HCT116 (cell line): Measurements from ENCODE around the gene ZNRF2.

Experiments
- CTCF ChIP-seq, 3 experiments: fragments of 200-600 bp in 1 of 3; sonication (generic) in 1 of 3; IDR thresholded peaks in 2 of 3; conservative IDR thresholded peaks in 1 of 3; 2 replicates each; pipeline ENCODE4 v1.5.1; 2012 to 2017; ENCODE audit warnings: low read depth in 2 of 3, low read length in 2 of 3, antibody characterized with exemption in 1 of 3, borderline replicate concordance in 1 of 3, control low read depth in 1 of 3, mild to moderate bottlenecking in 1 of 3, mixed read lengths in 1 of 3, mixed run types in 1 of 3, moderate library complexity in 1 of 3; ENCODE audit not compliant: insufficient read depth in 1 of 3
- EZH2 ChIP-seq: fragments of 200-600 bp; sonication (generic); IDR thresholded peaks from 2 replicates; pipeline ENCODE4 v1.6.1; 2017; ENCODE audit warnings: antibody characterized with exemption, mixed run types
- EZH2phosphoT487 ChIP-seq: fragments of 200-600 bp; IDR thresholded peaks from 2 replicates; pipeline ENCODE4 v1.6.1; 2018; ENCODE audit warnings: antibody characterized with exemption, borderline replicate concordance
- MAX ChIP-seq: IDR thresholded peaks from 2 replicates; pipeline ENCODE4 v1.6.1; 2012
- POLR2A ChIP-seq: IDR thresholded peaks from 2 replicates; pipeline ENCODE4 v1.7.0; 2011; ENCODE audit warnings: borderline replicate concordance; ENCODE audit not compliant: insufficient read depth, insufficient read length; ENCODE audit errors: extremely low read depth
- ZNF274 ChIP-seq: fragments of 200-500 bp; sonication (Bioruptor generic); IDR thresholded peaks from 2 replicates; pipeline ENCODE4 v1.6.1; 2014; ENCODE audit warnings: mild to moderate bottlenecking, low read depth, low read length, inconsistent platforms

- no peak for TF ChIP-seq EZH2
- TF ChIP-seq CTCF (IDR thresholded peaks at IDR 0.05 in 2 of 3, conservative IDR thresholded peaks at IDR 0.05 in 1 of 3; ENCODE audit: borderline replicate concordance in 1 of 3, insufficient read depth in 1 of 3, low read depth in 2 of 3, low read length in 2 of 3) = no peak
- no peak for TF ChIP-seq POLR2A
- TF ChIP-seq MAX = no peak
- no peak for TF ChIP-seq EZH2phosphoT487
- no peak for TF ChIP-seq ZNF274
These were observed 38.0 kb downstream of the ZNRF2 start for GRCh38 chr7:30322271-30323005.
